GM21367 (cell line): ENCODE results near the gene SPATA1.
A peak's percentile ranks its signal among the peaks of the same experiment; 100 is the strongest.
"Not testable (repeated sequence)": the region's sequence is repeated elsewhere in the genome, so short reads cannot be mapped to it uniquely, and the experiment has no call there.

Source experiments
- ATAC-seq: cut with Tn5 transposase; IDR thresholded peaks from one replicate; pipeline ENCODE4 v1.9.1; 2021; ENCODE audit not compliant: unreplicated experiment

SPATA1 gene

GRCh38 chr1:84506002-84506728 is at the start of gene SPATA1, which contains the start of gene GNG5:
Gene SPATA1 (plus strand): TSS chr1:84506386. CDS start chr1:84516360, 9,974 bp downstream.
Gene GNG5 (minus strand): TSS chr1:84506581. CDS start chr1:84506091, 490 bp downstream.
- peak; percentile 76 for ATAC-seq

GRCh38 chr1:84462118-84462517 is 44.1 kb upstream of the SPATA1 start:
- no peak for ATAC-seq

GRCh38 chr1:84467298-84467697 is 38.9 kb upstream of the SPATA1 start:
- no peak for ATAC-seq

- no peak for ATAC-seq
Measured at GRCh38 chr1:84476225-84476624, 30.0 kb upstream of the SPATA1 start.

GRCh38 chr1:84478876-84479868 is 27.0 kb upstream of the SPATA1 start, which contains the start of gene RPF1:
Gene RPF1 (plus strand): TSS chr1:84479266. CDS start chr1:84479282, 16 bp downstream.
- peak; percentile 97 for ATAC-seq

- no peak for ATAC-seq
Measured at GRCh38 chr1:84479998-84480397, 26.2 kb upstream of the SPATA1 start.

GRCh38 chr1:84480650-84481049 is 25.5 kb upstream of the SPATA1 start:
- no peak for ATAC-seq

- no peak for ATAC-seq
Measured at GRCh38 chr1:84481317-84481716, 24.9 kb upstream of the SPATA1 start.

- ATAC-seq = no peak
Measured at GRCh38 chr1:84488107-84488506, 18.1 kb upstream of the SPATA1 start.

GRCh38 chr1:84489766-84490165 is 16.4 kb upstream of the SPATA1 start:
- no peak for ATAC-seq

GRCh38 chr1:84492726-84493125 is 13.5 kb upstream of the SPATA1 start:
- no peak for ATAC-seq

- no peak for ATAC-seq
Measured at GRCh38 chr1:84493747-84494146, 12.4 kb upstream of the SPATA1 start.

- ATAC-seq = no peak
Measured at GRCh38 chr1:84496498-84496897, 9.7 kb upstream of the SPATA1 start.

- no peak for ATAC-seq
Measured at GRCh38 chr1:84497631-84498275, 8.4 kb upstream of the SPATA1 start.

GRCh38 chr1:84502927-84503326 is 3.3 kb upstream of the SPATA1 start:
- no peak for ATAC-seq

- no peak for ATAC-seq
Measured at GRCh38 chr1:84504580-84505492, 1.4 kb upstream of the SPATA1 start.

GRCh38 chr1:84505493-84506001 is 639 bp upstream of the SPATA1 start:
- ATAC-seq = peak; percentile 24

- no peak for ATAC-seq
Measured at GRCh38 chr1:84506729-84507453, 705 bp downstream of the SPATA1 start.

- not testable (repeated sequence) for ATAC-seq
Measured at GRCh38 chr1:84507887-84508286, 1.7 kb downstream of the SPATA1 start.
